ENCODE measurements around the gene SLC22A1.

The SLC22A1 gene

GRCh38 chr6:160202411-160202810 is 80.8 kb downstream of the SLC22A1 start:
- in situ Hi-C loops (cut with MboI; ENCODE audit: low sequenced_read_pairs): no loop called here
- no peaks in the 10 kb centered on the region for H3K27me3 ChIP-seq (ENCODE audit: low read depth)

DNA sequence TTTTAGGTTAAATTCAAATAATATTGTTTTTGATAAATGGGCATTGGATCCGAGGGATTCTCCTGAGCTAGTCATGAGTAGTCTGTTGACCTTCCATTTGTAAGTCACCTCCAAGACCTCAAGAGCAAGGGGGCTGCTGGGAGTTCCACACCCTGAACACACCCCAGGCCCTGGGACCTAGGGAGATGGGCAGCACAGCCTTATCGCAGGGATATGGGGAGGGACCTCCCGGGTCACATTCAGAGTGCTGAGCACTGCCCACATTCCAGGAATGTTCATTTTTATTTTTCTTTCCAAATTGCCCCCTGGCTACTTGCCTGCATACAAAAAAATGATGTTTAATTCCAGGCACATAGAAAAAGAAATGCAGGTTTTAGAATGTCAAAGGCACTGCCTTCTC is 81.5 kb downstream of the SLC22A1 start:
- no peaks in the 10 kb centered on the region for H3K36me3 ChIP-seq (replicated peaks)
- no peak for DNase-seq (ENCODE audit: low spot score in 2 of 2)
- peaks cover 6% of the 10 kb centered on the region for H3K4me1 ChIP-seq
- in situ Hi-C loops (cut with MboI; ENCODE audit: low sequenced_read_pairs): no loop called here
- H3K9me3 ChIP-seq: peaks cover 9% of the 10 kb centered on the region; the same call in 1 of the 2 replicates
- H3K27me3 ChIP-seq (ENCODE audit: low read depth): no peaks in the 10 kb centered on the region
- H3K4me3 ChIP-seq: no peak overlapping the region

More at GRCh38 chr6:160202411-160202810, 80.8 kb downstream of the SLC22A1 start:
- Histone ChIP-seq H3K4me1 (no peaks in the 10 kb centered on the region; the same call in 1 of the 2 replicates), H3K9me3 (peaks cover 6% of the 10 kb centered on the region; the same call in 1 of the 2 replicates), H3K36me3 (replicated peaks) (no peaks in the 10 kb centered on the region), H3K4me3 (no peak overlapping the region)
- no peak for DNase-seq (ENCODE audit: low spot score in 2 of 2)

DNA sequence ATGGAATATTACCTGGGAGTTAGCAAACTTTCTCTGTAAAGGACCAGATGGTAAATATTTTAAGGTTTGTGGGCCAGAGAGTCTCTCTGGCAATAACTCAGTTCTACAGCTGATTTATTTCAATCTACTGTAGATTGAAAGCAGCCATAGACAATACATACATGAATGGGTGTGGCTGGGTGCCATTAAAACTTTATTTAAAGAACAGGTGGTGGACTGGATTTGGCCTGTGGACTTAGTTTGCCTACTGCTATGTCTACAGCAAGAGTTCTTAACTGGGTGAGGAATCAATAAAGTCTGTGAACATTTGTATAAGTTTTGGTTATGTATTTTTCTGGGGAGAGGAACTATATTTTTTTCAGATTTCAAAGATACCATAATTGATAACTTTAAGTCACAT is 81.9 kb downstream of the SLC22A1 start:
- in situ Hi-C loops (cut with MboI; ENCODE audit: low sequenced_read_pairs): no loop called here
- Histone ChIP-seq H3K4me3 (no peak overlapping the region), H3K27me3 (ENCODE audit: low read depth) (no peaks in the 10 kb centered on the region), H3K9me3 (peaks cover 9% of the 10 kb centered on the region; the same call in 1 of the 2 replicates), H3K4me1 (peaks cover 9% of the 10 kb centered on the region), H3K36me3 (replicated peaks) (no peaks in the 10 kb centered on the region)
- no peak for DNase-seq (ENCODE audit: low spot score in 2 of 2)

- in situ Hi-C loops (cut with MboI; ENCODE audit: low sequenced_read_pairs): no loop called here
Measured at GRCh38 chr6:160203953-160204352, 82.3 kb downstream of the SLC22A1 start.

DNA sequence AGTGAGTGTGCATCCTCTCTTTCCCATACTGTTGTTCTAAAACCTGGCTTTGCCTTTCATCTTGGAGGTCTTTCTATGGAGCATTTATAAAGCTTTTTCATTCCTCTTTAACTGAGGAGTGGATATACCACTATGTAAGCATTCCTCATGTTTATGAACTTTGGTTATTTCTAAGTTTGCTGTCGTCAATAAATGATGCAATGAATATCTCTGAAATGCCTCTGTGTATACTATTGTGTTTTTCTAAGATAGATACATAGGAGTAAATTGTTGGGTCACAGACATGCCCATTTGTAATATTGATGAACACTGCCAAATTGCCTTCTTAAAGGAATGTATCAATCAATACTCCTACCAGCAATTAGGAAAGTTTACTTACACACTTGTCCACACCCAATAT is 83.1 kb downstream of the SLC22A1 start:
- no peak for DNase-seq (ENCODE audit: low spot score in 2 of 2)
- H3K4me1 ChIP-seq: peaks cover 9% of the 10 kb centered on the region
- H3K9me3 ChIP-seq: peaks cover 9% of the 10 kb centered on the region; the same call in 1 of the 2 replicates
- H3K4me3 ChIP-seq: no peak overlapping the region
- no peaks in the 10 kb centered on the region for H3K27me3 ChIP-seq (ENCODE audit: low read depth)
- H3K36me3 ChIP-seq (replicated peaks): no peaks in the 10 kb centered on the region
- in situ Hi-C loops (cut with MboI; ENCODE audit: low sequenced_read_pairs): no loop called here

More at GRCh38 chr6:160203953-160204352, 82.3 kb downstream of the SLC22A1 start:
- no peak for DNase-seq (ENCODE audit: low spot score in 2 of 2)
- Histone ChIP-seq H3K4me1 (peaks cover 9% of the 10 kb centered on the region), H3K27me3 (ENCODE audit: low read depth) (no peaks in the 10 kb centered on the region), H3K9me3 (peaks cover 9% of the 10 kb centered on the region; the same call in 1 of the 2 replicates), H3K4me3 (no peak overlapping the region), H3K36me3 (replicated peaks) (no peaks in the 10 kb centered on the region)

DNA sequence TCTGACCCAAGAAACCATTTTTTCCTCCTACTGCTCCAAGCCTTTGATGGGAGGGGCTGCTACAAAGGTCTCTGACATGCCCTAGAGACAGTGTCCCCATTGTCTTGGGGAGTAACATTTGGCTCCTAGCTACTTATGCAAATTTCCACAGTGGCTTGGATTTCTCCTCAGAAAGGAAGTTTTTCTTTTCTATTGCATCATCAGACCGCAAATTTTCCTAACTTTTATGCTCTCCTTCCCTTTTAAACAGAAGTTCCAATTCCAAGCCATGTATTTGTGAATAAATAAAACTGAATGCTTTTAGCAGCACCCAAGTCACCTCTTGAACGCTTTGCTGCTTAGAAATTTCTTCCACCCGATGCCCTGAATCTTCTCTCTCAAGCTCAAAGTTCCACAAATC is 86.0 kb downstream of the SLC22A1 start:
- Histone ChIP-seq H3K4me3 (no peak overlapping the region), H3K4me1 (peaks cover 9% of the 10 kb centered on the region), H3K36me3 (replicated peaks) (no peaks in the 10 kb centered on the region), H3K27me3 (ENCODE audit: low read depth) (no peaks in the 10 kb centered on the region), H3K9me3 (peaks cover 9% of the 10 kb centered on the region; the same call in 1 of the 2 replicates)
- in situ Hi-C loops (cut with MboI; ENCODE audit: low sequenced_read_pairs): no loop called here
- DNase-seq (ENCODE audit: low spot score in 2 of 2): no peak

Data from HAP-1 (cell line).